GM18867 (cell line): ENCODE results near the gene SFMBT2.
"Not testable (repeated sequence)": the region's sequence is repeated elsewhere in the genome, so short reads cannot be mapped to it uniquely, and the experiment has no call there.

Experiments used
- ATAC-seq: cut with Tn5 transposase; IDR thresholded peaks from one replicate; pipeline ENCODE4 v1.9.1; 2021; ENCODE audit warnings: mild to moderate bottlenecking, moderate library complexity; ENCODE audit not compliant: unreplicated experiment

The SFMBT2 gene

GRCh38 chr10:7333961-7334641, 76.7 kb downstream of the SFMBT2 start:
- no peak for ATAC-seq

- no peak for ATAC-seq
Measured at GRCh38 chr10:7329219-7329618, 81.6 kb downstream of the SFMBT2 start.

GRCh38 chr10:7327885-7328284, 82.9 kb downstream of the SFMBT2 start:
- no peak for ATAC-seq

- ATAC-seq: no peak
Measured at GRCh38 chr10:7322623-7323022, 88.2 kb downstream of the SFMBT2 start.

- ATAC-seq: no peak
Measured at GRCh38 chr10:7320072-7320471, 90.8 kb downstream of the SFMBT2 start.

- ATAC-seq: no peak
Measured at GRCh38 chr10:7319632-7320031, 91.2 kb downstream of the SFMBT2 start.

GRCh38 chr10:7318836-7319235, 92.0 kb downstream of the SFMBT2 start:
- ATAC-seq: no peak

- peak; percentile 48 for ATAC-seq
Measured at GRCh38 chr10:7317786-7318446, 92.9 kb downstream of the SFMBT2 start.

GRCh38 chr10:7316839-7317238, 94.0 kb downstream of the SFMBT2 start:
- no peak for ATAC-seq

- no peak for ATAC-seq
Measured at GRCh38 chr10:7315906-7316305, 94.9 kb downstream of the SFMBT2 start.

GRCh38 chr10:7314170-7314569, 96.7 kb downstream of the SFMBT2 start:
- no peak for ATAC-seq

GRCh38 chr10:7312488-7312857, 98.4 kb downstream of the SFMBT2 start:
- no peak for ATAC-seq

GRCh38 chr10:7311850-7312487, 98.9 kb downstream of the SFMBT2 start:
- ATAC-seq: not testable (repeated sequence)

- ATAC-seq: no peak
Measured at GRCh38 chr10:7311218-7311849, 99.5 kb downstream of the SFMBT2 start.

GRCh38 chr10:7310076-7310475, 100.8 kb downstream of the SFMBT2 start:
- ATAC-seq: no peak

GRCh38 chr10:7308826-7309225, 102.0 kb downstream of the SFMBT2 start:
- no peak for ATAC-seq

- ATAC-seq: no peak
Measured at GRCh38 chr10:7306616-7307015, 104.2 kb downstream of the SFMBT2 start.

GRCh38 chr10:7306147-7306546, 104.7 kb downstream of the SFMBT2 start:
- no peak for ATAC-seq

- ATAC-seq: no peak
Measured at GRCh38 chr10:7305053-7305452, 105.8 kb downstream of the SFMBT2 start.

- ATAC-seq: no peak
Measured at GRCh38 chr10:7304110-7304509, 106.7 kb downstream of the SFMBT2 start.

GRCh38 chr10:7302930-7303557, 107.8 kb downstream of the SFMBT2 start:
- ATAC-seq: no peak
